Epithelial cell of proximal tubule (primary cell): ENCODE results near the gene RPTOR. TPM values are rescaled to one million over a fixed set of nuclear protein-coding genes. Genes with fewer than 3 reads are reported as not detected.

Source experiments
- DNase-seq: peaks from one replicate; pipeline ENCODE4 v3.0.0-alpha.2; 2011; ENCODE audit warnings: low read depth
- H3K4me3 ChIP-seq: 2 replicates; pipeline ENCODE4 v1.5.1; 2011; ENCODE audit warnings: low read depth, mild to moderate bottlenecking, low read length
- CTCF ChIP-seq: conservative IDR thresholded peaks from 2 replicates; pipeline ENCODE4 v1.5.1; 2012; ENCODE audit warnings: low read depth, mild to moderate bottlenecking, low read length
- total RNA-seq: library from RNA; depleted of rRNA; stranded (reverse); fragments of >200 nt; gene quantifications from 2 replicates; pipeline ENCODE4 v1.2.3, GENCODE V29; 2015

The RPTOR gene
- total RNA-seq, 1 donor from 2014 or later: 24.4 TPM

GRCh38 chr17:80630560-80631120 lies 86.0 kb downstream of the RPTOR start:
- H3K4me3 ChIP-seq: no peak overlapping the region
- no peak for DNase-seq
- no peak for TF ChIP-seq CTCF

DNA sequence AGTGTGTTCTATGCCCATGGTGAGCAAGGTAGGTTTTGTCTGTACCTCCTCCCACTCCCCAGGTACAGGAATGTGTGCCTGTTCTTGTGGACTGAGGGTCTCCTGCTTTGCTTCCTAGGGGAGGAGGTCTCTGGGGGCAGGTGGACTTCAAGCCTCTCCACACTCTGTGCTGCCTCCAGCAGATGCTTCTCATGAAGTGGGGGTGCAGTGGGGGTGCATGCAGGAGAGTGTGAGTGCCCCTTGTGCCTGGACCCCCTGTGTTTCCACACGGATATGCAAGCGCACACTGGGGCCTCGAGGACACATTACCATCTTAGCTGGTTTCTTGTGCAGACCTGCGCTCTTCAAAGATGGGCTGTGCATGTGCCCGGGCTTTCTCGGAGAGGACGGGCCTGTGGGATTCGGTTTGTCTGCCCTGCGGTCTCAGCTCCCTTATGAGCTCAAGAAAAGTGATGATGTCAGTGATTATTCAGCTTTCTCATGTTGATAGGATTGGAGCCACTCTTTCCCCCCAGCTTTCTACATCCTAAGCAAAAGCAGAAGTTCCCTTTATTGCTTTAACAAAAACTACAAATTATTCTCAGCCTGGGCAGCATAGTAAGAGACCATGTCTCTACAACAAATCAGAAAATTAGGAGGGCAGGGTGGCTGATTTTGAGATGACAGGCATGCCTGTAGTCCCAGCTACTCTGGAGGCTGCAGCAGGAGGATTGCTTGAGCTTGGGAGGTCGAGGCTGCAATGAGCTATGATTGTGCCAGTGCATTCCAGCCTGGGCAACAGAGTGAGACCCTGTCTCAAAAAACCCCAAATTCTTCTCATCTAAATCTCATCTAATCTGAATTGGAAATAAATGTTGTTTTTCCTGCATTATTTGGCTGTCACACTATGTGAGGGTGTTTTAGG lies 86.8 kb downstream of the RPTOR start:
- no peak for DNase-seq
- TF ChIP-seq CTCF: no peak
- no peak overlapping the region for H3K4me3 ChIP-seq

GRCh38 chr17:80632046-80632581 lies 87.5 kb downstream of the RPTOR start:
- H3K4me3 ChIP-seq: no peak overlapping the region
- DNase-seq: no peak
- no peak for TF ChIP-seq CTCF

DNA sequence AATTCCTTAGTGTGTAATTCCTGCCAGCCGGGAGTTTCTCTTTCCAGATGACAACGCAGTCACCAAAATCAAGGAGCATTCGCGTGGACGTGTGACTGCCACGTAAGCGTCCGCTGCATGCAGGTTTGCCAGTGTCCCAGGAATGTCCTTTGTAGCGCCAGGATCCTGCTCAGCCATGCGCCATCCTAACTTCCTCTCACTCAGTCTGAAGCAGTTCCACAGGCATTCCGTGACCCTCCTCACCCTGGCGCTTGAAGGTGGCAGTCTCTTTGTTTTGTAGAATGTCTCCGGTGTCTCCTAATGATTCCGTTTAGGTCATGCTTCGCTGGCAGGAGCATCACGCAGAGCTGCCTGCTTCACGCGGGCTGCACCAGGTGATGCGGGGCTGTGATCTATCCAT lies 88.6 kb downstream of the RPTOR start:
- H3K4me3 ChIP-seq: no peak overlapping the region

DNA sequence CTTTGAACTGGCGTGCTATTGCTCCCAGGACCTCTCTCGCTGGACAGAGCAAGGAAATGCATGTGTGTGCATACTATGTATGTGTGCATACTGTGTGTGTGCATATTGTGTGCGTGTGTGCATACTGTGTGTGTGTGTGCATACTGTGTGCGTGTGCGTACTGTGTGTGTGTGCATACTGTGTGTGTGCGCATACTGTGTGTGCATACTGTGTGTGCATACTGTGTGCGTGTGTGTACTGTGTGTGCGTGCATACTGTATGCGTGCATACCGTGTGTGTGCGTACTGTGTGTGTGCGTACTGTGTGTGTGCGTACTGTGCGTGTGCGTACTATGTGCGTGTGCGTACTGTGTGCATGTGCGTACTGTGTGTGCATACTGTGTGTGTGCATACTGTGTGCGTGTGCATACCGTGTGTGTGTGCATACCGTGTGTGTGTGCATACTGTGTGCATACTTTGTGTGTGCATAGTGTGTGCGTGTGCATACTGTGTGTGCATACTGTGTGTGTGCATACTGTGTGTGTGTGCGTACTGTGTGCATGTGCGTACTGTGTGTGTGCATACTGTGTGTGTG lies 89.4 kb downstream of the RPTOR start:
- no peak for DNase-seq
- no peak for TF ChIP-seq CTCF
- no peak overlapping the region for H3K4me3 ChIP-seq

More for the DNA sequence above, 88.6 kb downstream of the RPTOR start:
- DNase-seq: no peak
- no peak for TF ChIP-seq CTCF

GRCh38 chr17:80636361-80637018 lies 91.9 kb downstream of the RPTOR start:
- DNase-seq: no peak
- TF ChIP-seq CTCF: no peak
- no peak overlapping the region for H3K4me3 ChIP-seq
